Measurements from ENCODE around the gene GGNBP2. TPM values are rescaled to one million over a fixed set of nuclear protein-coding genes. Genes with fewer than 3 reads are reported as not detected.
"Not testable (repeated sequence)": the region's sequence is repeated elsewhere in the genome, so short reads cannot be mapped to it uniquely, and the experiment has no call there.

GGNBP2 gene
- total and polyA plus RNA-seq, 8 donors = 15.8 to 161 (median 39.5) TPM

DNA sequence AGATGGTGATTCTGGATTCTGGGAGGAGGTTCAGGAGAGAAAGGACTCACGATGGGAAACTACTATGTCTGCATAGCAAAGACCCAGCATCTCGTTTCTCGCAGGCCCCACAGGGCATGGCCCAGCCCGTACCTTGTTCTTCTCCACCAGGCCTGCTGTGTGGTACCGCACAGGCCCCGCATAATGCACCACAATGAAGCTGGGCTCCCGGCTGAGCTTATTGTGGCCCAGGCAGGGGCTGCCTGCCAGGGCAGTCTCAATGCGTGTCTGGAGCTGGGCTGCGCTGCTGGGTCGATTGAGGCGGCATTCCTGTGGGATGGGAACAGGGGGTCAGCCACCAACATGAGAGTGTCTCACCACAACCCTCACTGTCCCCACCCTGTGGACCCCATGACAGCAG lies 37.9 kb upstream of the GGNBP2 start:
- WGBS, 5 donors = 92 to 98% (median 94%) methylated on average over 9 to 11 of the region's 11 CpGs
- Histone ChIP-seq H3K27ac (no peak overlapping the region), H3K4me1 (no peaks in the 10 kb centered on the region), H3K27me3 (no peaks in the 10 kb centered on the region), H3K4me3 (no peak overlapping the region), H3K36me3 (peaks cover 39 to 100% (median 97%) of the 10 kb centered on the region in 4 donors), H3K9me3 (no peaks in the 10 kb centered on the region)
- TF ChIP-seq, protein P1, sequence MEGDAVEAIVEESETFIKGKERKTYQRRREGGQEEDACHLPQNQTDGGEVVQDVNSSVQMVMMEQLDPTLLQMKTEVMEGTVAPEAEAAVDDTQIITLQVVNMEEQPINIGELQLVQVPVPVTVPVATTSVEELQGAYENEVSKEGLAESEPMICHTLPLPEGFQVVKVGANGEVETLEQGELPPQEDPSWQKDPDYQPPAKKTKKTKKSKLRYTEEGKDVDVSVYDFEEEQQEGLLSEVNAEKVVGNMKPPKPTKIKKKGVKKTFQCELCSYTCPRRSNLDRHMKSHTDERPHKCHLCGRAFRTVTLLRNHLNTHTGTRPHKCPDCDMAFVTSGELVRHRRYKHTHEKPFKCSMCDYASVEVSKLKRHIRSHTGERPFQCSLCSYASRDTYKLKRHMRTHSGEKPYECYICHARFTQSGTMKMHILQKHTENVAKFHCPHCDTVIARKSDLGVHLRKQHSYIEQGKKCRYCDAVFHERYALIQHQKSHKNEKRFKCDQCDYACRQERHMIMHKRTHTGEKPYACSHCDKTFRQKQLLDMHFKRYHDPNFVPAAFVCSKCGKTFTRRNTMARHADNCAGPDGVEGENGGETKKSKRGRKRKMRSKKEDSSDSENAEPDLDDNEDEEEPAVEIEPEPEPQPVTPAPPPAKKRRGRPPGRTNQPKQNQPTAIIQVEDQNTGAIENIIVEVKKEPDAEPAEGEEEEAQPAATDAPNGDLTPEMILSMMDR (IDR thresholded peaks at IDR 0.05) = no peak
- no peak for TF ChIP-seq EP300 (IDR thresholded peaks at IDR 0.05)
- no peak for TF ChIP-seq POLR2A (IDR thresholded peaks at IDR 0.05)
- TF ChIP-seq POLR2AphosphoS5 (IDR thresholded peaks at IDR 0.05) = no peak
- intact Hi-C loops (cut with DNase I; ENCODE audit: low total_unique reads) = no loop called here
- no peak for DNase-seq

DNA sequence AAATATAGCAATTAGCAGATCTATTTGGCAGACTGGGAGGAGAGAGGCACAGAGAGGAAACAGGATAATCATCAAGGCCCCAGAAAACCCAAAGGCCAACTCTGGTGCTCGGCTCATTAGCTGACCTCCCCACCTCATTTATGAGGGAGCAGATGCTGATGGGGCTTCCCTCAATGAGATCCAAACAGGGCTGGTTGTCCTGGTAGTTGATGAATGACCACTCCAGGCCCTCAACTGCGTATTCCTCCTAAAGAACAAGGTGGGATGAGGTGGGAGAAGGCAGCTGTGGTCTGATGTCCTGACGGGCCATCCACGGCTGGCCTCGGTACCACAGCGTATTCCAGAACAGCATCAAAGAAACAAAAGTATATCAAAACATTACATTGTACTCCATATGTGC lies 37.5 kb upstream of the GGNBP2 start:
- H3K27ac ChIP-seq = no peak overlapping the region
- WGBS, 5 donors = 87 to 98% (median 93%) methylated on average over 6 of the region's 6 CpGs
- H3K36me3 ChIP-seq = peaks cover 39 to 98% (median 93%) of the 10 kb centered on the region in 4 donors

DNA sequence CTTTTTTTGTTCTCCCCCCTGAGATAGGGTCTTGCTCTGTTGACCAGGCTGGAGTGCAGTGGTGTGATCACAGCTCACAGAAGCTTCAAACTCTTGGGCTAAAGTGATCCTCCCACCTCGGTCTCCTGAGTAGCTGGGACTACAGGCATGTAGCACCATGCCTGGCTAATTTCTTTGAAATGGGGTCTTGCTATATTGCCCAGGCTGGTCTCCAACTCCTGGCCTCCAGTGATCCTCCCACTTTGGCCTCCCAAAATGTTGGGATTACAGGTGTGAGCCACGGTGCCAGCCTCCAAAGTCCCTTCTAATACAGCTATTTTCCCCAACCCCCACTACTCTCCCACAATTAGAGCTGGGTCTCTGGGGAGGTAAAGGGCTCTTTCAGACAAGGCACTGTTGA lies 36.3 kb upstream of the GGNBP2 start:
- DNase-seq; H3K27ac ChIP-seq; H3K4me3 ChIP-seq; H3K27me3 ChIP-seq; H3K9me3 ChIP-seq; intact Hi-C loops (cut with DNase I; ENCODE audit: low total_unique reads); H3K4me1 ChIP-seq: not testable (repeated sequence)
- 93 to 100% (median 98%) methylated on average over 2 of the region's 2 CpGs for WGBS, 5 donors
- peaks cover 35 to 98% (median 93%) of the 10 kb centered on the region in 4 donors for H3K36me3 ChIP-seq

More for the DNA sequence above, 37.5 kb upstream of the GGNBP2 start:
- Histone ChIP-seq H3K4me1 (no peaks in the 10 kb centered on the region), H3K9me3 (no peaks in the 10 kb centered on the region), H3K27me3 (no peaks in the 10 kb centered on the region), H3K4me3 (no peak overlapping the region)
- DNase-seq = no peak
- intact Hi-C loops (cut with DNase I; ENCODE audit: low total_unique reads) = no loop called here
- no peak for TF ChIP-seq POLR2AphosphoS5 (IDR thresholded peaks at IDR 0.05)
- TF ChIP-seq, protein P1 (IDR thresholded peaks at IDR 0.05) = no peak
- TF ChIP-seq EP300 (IDR thresholded peaks at IDR 0.05) = no peak
- no peak for TF ChIP-seq POLR2A (IDR thresholded peaks at IDR 0.05)

DNA sequence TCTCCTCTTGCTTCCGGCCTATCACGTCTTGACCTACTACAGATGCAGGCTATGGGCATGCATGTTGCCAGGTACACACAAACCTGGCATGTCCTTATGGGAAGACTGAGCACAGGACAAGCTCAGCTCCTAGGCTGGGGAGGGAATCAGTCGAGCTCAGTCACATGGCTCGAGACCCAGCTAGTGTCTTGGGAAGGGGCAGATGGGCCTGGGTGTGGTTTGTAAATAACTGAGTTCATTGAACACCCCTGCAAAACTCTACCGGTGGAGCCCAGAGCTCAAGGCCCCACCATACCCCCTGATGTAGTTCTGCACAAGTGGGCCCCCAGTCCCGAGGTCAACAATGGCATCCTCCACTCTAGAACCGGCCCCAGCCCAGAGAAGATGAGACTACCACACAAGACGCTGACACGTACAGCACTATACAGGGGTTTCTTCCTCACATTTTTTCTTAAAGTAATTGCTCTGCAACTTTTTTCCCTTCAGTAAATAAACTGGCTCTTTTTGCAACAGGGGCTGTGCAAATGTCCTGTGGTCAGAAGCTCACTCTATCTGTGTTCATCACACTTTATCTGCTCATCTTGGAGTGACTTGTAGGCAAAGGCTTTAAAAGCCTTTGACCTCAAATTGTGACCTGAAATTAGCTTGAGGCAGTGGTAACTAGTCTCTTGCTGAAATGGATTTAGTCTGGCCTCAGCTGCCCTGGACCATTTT lies 35.3 kb upstream of the GGNBP2 start:
- TF ChIP-seq POLR2AphosphoS5 (IDR thresholded peaks at IDR 0.05) (no peak), POLR2A (IDR thresholded peaks at IDR 0.05) (no peak), EP300 (IDR thresholded peaks at IDR 0.05) (no peak)
- TF ChIP-seq, protein P1 (IDR thresholded peaks at IDR 0.05) = no peak
- intact Hi-C loops (cut with DNase I; ENCODE audit: low total_unique reads) = no loop called here
- no peak for DNase-seq
- Histone ChIP-seq H3K27me3 (no peaks in the 10 kb centered on the region), H3K4me1 (no peaks in the 10 kb centered on the region), H3K27ac (no peak overlapping the region), H3K36me3 (peaks cover 28 to 98% (median 93%) of the 10 kb centered on the region in 4 donors), H3K4me3 (no peak overlapping the region), H3K9me3 (no peaks in the 10 kb centered on the region)
- WGBS, 5 donors = 91 to 93% (median 93%) methylated on average over 7 to 9 of the region's 9 CpGs

DNA sequence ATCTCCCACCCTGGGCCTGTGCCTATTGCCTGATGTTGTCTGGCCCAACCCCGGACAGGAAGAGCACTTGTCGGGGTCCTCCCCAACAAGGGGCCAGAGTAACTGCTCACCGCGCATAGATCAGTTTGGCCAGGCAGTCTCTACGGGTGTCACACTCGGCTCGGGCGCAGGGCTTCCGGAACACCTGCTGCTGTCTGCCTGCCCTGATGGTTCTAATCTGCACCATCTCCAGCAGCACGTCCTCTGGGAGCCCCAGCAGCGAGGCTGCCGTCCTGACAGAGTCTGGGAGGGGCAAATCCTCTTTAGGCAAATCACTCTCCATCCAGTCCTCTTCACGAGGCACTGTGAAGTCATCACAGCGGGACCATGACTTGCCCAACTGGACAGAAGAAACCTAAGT lies 34.1 kb upstream of the GGNBP2 start:
- H3K4me1 ChIP-seq = no peaks in the 10 kb centered on the region
- H3K4me3 ChIP-seq = no peak overlapping the region
- peaks cover 21 to 98% (median 93%) of the 10 kb centered on the region in 4 donors for H3K36me3 ChIP-seq
- H3K27me3 ChIP-seq = no peaks in the 10 kb centered on the region
- 88 to 93% (median 91%) methylated on average over 14 of the region's 14 CpGs for WGBS, 5 donors
- DNase-seq = no peak
- H3K27ac ChIP-seq = no peak overlapping the region
- intact Hi-C loops (cut with DNase I; ENCODE audit: low total_unique reads) = no loop called here
- H3K9me3 ChIP-seq = no peaks in the 10 kb centered on the region
- no peak for TF ChIP-seq EP300 (IDR thresholded peaks at IDR 0.05)
- TF ChIP-seq, protein P1 (IDR thresholded peaks at IDR 0.05) = no peak
- no peak for TF ChIP-seq POLR2A (IDR thresholded peaks at IDR 0.05)
- no peak for TF ChIP-seq POLR2AphosphoS5 (IDR thresholded peaks at IDR 0.05)

Measured in stomach (tissue), 9 donors.